GM21423 (cell line): ENCODE data around the gene MXRA8.
A peak's percentile ranks its signal among the peaks of the same experiment; 100 is the strongest.

ENCODE experiments used
- ATAC-seq: cut with Tn5 transposase; IDR thresholded peaks from one replicate; pipeline ENCODE4 v1.9.1; 2021; ENCODE audit warnings: mild to moderate bottlenecking, moderate library complexity; ENCODE audit not compliant: unreplicated experiment

The MXRA8 gene

DNA sequence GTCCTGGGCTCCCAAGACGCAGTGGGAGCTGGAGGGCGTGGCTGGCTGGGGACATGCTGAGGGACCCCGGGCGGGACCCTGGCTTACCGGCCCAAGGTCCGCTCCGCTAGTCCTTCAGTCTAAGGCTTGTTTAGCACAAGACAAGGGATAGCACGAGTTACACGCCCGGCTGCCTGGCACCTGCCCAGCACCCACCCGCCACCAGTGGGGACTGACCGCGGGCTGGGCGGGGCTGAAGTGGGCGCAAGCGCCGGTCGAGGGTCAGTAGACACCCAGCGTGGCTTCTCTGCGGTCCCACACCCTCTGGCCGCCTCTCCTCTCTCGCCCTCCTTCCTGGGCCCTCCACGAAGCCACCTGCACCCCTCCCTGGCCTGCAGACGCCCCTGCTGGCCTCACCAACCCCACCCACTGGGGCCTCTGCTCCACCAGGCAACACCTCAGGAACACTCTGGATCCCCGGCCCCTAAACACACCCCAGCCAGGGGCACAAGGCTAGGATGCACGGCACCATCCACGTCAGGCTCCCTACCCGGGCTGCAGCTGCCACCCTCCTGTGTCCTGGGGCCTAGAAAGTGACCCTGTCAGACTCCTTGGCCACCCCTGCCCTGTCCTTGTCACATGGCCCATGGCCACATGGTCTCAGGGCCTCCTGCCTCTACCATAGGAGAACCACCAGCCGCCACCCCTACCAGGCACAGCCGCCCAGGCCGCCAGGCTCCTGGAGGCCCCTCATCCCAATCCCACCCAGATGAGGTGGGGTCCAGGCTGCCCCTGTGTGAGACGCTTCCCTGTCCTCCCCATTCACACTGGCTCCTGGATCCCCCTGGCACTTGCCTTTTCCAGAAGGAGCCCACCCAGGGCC lies 21.2 kb downstream of the MXRA8 start:
- ATAC-seq = no peak

DNA sequence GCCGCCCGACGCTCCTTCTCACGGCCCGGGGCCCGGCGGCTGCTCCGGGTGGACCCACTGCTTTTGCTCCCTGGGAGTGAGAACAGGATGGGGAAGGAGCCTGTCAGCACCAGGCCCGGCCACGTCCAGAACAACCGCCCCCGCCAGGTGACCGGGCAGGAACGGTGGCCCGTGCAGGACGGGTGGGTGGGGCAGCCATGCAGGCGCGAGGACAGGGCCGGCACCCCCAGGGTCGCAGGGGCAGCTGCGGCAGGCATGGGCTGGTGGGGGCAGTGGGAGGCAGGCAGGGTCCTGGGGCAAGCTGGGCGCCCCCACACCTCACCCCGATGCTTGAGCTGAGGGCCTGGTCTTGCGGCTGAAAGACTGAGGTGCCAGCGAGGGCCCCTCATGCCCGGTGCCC lies 21.9 kb downstream of the MXRA8 start:
- no peak for ATAC-seq

DNA sequence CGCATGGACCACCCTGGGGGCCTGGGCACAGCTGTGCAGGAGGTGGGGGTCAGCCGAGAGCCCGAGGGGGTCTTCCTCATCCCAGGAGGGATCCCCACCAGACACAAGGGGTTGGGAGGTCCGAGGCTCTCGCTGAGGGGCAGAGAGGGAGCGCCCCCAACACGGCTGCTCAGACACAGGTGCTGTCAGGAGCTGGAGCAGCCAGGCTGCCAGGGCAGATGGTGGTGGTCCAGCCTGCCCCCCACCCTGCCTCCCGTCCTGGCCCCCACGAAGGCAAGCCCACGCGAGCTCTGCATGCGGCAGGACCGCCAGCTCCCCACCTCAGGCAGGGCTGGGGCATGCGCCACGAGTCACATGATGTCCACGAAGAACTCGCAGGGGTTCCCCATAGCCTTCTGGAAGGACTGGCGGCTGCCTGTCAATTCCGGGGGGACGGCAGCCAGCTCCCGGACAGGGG lies 22.5 kb downstream of the MXRA8 start:
- ATAC-seq = no peak

DNA sequence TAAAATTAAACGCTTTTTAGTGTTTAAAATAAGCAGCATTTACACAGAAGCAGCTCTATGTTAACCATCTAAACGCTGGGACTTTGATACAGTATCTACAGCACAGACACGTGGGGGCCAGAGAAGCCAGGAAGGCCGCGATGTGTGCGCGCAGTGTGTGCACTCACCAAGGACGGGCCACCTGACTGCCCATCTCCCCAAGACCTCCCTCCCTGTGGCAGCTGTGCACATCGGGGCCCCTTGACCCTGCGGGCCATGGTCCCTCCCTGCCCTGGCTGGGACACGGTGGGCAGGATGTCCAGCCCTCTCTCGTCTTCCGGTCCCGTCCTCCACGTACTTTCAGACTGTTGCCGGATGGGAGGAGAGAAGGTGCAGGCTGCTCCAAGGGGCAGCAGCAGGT lies 23.1 kb downstream of the MXRA8 start:
- ATAC-seq = no peak

DNA sequence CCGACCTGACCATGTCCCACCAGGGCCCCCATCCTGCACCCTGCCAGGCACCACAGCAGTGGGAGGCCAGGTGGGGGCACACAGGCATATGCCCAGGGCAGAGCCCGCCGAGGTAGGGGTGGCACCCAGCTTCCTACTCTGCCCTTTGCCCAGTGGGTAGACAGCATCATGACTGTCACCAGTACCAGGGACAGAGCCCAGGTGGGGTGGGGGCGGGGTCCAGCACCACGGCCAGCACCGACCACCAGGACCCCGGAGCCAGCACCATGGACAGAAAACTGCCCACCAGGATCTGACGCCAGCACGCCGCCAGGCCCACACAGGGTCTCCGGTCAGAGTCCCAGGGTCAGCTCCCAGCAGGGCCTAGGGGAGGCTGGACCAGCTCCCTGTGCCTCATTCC lies 23.5 kb downstream of the MXRA8 start:
- no peak for ATAC-seq

DNA sequence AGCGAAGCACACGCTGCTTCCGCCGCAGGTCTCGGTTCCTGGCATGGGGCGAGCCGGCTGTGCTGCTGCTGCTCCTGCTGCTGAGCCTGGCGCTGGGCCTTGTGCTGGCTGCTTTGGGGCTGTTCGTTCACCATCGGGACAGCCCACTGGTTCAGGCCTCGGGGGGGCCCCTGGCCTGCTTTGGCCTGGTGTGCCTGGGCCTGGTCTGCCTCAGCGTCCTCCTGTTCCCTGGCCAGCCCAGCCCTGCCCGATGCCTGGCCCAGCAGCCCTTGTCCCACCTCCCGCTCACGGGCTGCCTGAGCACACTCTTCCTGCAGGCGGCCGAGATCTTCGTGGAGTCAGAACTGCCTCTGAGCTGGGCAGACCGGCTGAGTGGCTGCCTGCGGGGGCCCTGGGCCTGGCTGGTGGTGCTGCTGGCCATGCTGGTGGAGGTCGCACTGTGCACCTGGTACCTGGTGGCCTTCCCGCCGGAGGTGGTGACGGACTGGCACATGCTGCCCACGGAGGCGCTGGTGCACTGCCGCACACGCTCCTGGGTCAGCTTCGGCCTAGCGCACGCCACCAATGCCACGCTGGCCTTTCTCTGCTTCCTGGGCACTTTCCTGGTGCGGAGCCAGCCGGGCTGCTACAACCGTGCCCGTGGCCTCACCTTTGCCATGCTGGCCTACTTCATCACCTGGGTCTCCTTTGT lies 24.7 kb downstream of the MXRA8 start:
- ATAC-seq = no peak

DNA sequence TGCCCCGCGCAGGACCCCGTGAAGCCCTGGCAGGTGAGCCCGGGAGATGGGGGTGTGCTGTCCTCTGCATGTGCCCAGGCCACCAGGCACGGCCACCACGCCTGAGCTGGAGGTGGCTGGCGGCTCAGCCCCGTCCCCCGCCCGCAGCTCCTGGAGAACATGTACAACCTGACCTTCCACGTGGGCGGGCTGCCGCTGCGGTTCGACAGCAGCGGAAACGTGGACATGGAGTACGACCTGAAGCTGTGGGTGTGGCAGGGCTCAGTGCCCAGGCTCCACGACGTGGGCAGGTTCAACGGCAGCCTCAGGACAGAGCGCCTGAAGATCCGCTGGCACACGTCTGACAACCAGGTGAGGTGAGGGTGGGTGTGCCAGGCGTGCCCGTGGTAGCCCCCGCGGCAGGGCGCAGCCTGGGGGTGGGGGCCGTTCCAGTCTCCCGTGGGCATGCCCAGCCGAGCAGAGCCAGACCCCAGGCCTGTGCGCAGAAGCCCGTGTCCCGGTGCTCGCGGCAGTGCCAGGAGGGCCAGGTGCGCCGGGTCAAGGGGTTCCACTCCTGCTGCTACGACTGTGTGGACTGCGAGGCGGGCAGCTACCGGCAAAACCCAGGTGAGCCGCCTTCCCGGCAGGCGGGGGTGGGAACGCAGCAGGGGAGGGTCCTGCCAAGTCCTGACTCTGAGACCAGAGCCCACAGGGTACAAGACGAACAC lies 25.4 kb downstream of the MXRA8 start:
- ATAC-seq = no peak

DNA sequence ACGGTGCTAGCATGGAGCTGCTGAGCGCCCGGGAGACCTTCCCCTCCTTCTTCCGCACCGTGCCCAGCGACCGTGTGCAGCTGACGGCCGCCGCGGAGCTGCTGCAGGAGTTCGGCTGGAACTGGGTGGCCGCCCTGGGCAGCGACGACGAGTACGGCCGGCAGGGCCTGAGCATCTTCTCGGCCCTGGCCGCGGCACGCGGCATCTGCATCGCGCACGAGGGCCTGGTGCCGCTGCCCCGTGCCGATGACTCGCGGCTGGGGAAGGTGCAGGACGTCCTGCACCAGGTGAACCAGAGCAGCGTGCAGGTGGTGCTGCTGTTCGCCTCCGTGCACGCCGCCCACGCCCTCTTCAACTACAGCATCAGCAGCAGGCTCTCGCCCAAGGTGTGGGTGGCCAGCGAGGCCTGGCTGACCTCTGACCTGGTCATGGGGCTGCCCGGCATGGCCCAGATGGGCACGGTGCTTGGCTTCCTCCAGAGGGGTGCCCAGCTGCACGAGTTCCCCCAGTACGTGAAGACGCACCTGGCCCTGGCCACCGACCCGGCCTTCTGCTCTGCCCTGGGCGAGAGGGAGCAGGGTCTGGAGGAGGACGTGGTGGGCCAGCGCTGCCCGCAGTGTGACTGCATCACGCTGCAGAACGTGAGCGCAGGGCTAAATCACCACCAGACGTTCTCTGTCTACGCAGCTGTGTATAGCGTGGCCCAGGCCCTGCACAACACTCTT lies 26.2 kb downstream of the MXRA8 start:
- ATAC-seq = no peak

DNA sequence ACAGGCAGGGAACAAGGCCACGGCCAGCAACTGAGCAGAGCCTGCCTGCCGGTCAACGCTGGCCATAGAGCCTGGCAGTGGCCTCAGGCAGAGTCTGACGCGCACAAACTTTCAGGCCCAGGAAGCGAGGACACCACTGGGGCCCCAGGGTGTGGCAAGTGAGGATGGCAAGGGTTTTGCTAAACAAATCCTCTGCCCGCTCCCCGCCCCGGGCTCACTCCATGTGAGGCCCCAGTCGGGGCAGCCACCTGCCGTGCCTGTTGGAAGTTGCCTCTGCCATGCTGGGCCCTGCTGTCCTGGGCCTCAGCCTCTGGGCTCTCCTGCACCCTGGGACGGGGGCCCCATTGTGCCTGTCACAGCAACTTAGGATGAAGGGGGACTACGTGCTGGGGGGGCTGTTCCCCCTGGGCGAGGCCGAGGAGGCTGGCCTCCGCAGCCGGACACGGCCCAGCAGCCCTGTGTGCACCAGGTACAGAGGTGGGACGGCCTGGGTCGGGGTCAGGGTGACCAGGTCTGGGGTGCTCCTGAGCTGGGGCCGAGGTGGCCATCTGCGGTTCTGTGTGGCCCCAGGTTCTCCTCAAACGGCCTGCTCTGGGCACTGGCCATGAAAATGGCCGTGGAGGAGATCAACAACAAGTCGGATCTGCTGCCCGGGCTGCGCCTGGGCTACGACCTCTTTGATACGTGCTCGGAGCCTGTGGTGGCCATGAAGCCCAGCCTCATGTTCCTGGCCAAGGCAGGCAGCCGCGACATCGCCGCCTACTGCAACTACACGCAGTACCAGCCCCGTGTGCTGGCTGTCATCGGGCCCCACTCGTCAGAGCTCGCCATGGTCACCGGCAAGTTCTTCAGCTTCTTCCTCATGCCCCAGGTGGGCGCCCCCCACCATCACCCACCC lies 27.0 kb downstream of the MXRA8 start, which contains the start of gene TAS1R3:
TSS of gene TAS1R3 (plus strand) at position 213 of the 898 bp plus-strand sequence. CDS start at position 279, 66 bp downstream.
- no peak for ATAC-seq

DNA sequence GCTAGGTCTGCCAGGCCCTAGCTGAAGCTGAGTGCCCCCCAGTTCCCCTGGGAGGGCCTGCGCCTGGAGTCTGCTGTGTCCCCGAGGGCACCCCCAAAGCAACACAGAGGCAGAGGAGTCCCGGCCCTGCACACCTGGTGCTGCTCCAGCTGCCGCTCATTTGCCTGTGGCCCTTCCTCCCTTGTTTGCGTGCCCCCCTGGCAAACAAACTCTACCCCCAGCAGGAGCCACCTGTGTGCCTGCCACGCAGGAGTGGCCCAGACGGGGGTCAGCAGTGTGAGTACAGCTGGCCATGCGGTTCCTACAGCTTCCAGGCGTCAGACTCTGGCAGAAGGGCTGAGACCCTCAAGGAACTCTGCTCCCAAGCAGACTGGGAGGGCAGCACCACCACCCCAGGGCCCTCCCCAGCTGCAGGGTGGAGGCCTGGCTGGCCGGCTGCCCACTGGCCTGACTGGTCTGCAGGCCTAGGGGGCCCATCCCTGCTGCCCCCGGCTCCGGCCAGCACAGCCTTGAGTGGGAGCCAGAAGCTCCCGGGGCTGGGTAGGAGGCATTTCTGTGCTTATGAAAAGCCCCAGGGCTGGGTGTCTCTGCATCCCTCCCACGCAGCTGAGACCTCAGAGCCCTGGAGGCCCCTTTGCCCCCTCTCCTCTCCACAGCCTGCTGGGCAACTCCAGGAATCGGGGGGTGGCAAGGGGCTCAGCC lies 27.8 kb downstream of the MXRA8 start:
- no peak for ATAC-seq

DNA sequence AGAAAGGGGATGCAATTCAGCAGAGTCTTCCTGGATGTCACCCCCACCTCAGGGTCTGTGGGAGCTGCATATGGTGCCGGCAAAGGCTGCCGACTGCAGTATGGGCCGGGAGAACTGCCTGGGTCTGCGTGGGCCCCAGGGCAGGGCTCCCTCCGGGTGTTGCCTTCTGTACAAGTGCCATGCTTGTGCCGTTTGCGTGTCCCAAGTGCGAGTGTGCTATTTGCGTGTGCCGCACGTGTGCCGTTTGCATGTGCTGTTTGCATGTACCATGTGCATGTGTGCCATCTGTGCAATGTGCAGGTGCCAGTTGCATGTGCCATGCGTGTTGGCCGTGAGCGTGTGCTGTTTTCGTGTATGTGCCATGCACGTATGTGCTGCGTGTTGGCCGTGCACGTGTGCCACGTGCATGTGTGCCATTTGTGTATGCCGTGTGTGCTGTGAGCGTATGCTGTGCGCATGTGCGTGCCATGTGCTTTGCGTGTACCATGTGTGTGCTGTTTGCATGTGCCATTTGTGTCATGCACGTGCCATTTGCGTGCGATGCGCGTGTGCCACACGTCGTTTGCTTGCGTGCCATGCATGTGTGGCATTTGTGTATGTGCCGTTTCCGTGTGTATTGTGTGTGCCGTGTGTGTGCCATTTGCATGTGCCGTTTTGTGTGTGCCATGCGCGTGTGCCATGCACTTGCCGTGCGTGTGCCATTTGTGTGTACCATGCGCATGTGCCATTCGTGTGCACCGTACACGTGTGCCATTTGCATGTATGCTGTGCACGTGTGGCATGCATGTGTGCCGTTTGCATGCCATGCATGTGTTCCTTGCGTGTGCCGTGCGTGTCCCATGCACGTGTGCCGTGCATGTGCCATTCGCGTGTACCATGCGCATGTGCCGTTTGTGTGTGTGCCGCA lies 28.8 kb downstream of the MXRA8 start:
- ATAC-seq = no peak

DNA sequence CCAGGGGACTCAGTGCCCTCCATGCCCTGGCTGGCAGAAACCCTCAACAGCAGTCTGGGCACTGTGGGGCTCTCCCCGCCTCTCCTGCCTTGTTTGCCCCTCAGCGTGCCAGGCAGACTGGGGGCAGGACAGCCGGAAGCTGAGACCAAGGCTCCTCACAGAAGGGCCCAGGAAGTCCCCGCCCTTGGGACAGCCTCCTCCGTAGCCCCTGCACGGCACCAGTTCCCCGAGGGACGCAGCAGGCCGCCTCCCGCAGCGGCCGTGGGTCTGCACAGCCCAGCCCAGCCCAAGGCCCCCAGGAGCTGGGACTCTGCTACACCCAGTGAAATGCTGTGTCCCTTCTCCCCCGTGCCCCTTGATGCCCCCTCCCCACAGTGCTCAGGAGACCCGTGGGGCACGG lies 30.1 kb downstream of the MXRA8 start:
- ATAC-seq = no peak

DNA sequence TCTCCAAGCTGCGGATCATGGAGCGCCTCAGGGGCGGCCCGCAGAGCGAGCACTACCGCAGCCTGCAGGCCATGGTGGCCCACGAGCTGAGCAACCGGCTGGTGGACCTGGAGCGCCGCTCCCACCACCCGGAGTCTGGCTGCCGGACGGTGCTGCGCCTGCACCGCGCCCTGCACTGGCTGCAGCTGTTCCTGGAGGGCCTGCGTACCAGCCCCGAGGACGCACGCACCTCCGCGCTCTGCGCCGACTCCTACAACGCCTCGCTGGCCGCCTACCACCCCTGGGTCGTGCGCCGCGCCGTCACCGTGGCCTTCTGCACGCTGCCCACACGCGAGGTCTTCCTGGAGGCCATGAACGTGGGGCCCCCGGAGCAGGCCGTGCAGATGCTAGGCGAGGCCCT lies 31.1 kb downstream of the MXRA8 start:
- no peak for ATAC-seq

DNA sequence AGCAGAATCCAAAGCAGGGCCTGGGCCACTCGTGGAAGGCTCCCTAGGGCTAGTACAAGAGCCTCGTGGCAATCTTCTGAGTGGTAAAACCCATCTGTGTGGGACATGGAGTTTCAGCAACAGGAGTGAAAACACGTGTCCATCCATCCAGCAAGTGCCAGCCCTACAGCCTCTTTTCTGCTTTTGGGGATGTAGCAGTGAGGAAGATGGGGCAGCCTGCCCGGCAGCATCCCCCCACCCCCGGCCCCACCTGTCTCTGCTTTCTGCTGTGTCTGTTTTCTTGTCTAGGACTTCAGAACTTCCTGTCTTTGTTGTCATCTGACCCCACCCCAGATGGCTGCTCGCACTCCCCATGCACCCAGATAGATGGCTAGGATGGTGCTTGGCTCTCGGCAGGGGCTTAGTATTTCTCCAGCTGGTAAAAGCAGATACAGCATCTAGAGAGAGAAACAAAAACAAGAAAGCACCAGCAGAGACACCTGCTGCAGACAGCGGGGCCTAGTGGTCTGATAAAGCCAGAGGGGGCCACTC lies 32.2 kb downstream of the MXRA8 start:
- ATAC-seq = no peak

DNA sequence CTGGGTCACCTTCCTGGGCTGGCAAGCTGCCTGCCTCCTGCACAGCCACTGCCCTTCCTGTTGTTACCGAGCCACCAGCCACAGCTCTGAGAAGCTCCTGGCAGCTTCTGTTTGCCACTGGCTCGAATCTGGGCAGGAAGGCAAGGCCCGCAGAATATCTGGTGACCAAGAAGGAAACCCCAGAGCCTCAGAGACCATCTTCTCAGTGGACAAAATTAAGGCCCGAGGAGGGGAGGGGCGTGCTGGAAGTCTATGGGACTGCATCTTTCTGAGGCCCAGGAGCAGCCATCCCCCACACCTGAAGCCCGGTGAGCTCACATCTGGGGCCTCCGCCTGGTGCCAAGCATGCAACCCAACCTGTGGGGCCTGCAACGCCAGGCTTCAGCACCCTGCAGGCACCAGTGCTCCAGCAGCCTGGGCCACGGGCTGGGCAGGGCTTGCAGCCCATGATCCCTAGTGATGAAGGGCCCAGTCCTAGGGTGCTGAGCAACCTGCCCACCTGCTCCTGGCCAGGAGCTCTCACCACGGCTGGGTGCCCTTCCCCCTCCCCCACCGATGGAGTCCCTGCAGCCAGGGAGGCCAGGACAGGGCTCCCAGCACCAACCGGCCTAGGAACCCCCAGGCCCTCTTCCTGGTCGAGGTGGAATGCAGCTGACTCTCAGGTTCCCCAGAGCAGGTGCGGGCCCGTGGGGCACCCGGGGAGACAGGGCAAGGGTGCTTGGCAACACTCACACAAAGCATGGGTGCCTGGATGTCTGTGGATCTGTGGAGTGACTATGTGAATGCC lies 32.9 kb downstream of the MXRA8 start:
- ATAC-seq = no peak

DNA sequence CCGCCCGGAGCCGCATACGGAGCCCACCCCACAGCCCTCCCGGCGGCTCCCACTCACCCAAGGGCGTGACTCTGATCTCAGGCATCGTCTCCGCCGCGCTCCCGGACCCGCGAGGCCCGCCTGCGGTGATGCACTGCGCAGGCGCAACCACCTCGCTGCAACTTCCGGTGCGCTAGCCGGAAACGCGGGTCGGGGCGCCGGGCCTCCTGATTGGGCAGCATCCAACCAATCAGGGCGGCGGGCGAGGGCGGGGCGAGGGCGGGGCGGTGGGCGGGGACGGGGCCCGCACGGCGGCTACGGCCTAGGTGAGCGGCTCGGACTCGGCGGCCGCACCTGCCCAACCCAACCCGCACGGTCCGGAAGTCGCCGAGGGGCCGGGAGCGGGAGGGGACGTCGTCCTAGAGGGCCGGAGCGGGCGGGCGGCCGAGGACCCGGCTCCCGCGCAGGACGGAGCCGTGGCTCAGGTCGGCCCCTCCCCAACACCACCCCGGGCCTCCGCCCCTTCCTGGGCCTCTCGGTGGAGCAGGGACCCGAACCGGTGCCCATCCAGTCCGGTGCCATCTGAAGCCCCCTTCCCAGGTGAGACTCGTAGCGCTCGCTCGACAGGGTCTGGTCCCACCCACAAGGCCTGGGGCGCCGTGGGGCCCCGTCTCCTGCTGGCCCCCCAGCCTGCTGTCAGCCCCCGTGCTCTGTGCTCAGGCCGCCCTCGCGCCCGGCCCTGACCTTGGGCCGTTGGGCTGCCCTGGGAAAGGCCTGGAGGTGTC lies 33.6 kb downstream of the MXRA8 start, which contains the start of the genes CPTP and INTS11:
TSS of gene CPTP (plus strand) at position 279 of the 764 bp plus-strand sequence. CDS start 2,109 bp downstream, outside the sequence.
TSS of gene INTS11 (minus strand) at position 137 of the 764 bp plus-strand sequence. CDS start at position 85, 52 bp downstream.
- peak; percentile 67 for ATAC-seq
